ENCODE measurements around the gene CSNK1G2.

The CSNK1G2 gene

GRCh38 chr19:1943661-1944087 lies 2.7 kb downstream of the CSNK1G2 start:
- no peak for DNase-seq (ENCODE audit: low read depth in 1 of 2, low spot score in 1 of 2)

DNA sequence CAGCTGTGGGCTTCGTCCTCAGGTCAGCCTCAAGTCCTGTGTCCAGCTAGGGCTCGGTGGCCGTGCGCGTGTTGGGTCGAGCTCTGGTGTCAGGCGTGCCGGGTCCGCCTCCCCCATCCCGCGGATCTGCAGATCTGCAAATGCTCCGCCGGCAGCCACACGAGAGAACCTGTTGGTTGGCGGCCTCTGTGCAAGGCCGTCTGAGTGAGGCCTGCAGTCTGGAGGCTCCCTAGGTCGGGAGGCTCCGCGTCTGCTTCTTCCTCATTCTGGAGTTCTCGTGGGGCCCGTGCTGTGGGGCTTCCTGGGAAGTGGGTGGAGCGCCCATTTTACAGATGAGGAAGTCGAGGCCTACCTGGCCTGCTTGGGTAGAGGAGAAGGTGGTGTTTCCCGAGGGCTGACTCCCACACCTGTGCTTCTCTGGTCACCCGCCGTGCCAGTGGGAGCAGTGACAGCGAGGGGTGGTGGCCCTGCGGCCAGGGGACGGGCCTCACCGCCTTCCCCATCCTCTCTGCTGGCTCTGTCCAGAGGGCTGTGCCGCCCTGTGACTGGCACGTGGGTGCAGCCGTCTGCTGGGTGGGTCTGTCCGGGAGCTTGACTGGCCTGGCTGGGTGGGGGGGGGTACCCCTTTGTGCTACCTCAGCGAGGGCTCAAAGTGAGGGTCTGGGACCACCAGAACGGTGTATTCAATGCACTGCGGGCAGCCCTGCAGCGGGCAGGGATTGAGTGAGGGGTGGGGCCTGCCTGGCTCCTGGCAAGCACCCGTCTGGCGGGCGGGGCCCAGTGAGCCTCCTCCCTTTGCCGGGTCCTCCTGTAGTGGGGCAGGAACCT lies 3.3 kb downstream of the CSNK1G2 start:
- DNase-seq (ENCODE audit: low read depth in 1 of 2, low spot score in 1 of 2) = no peak

DNA sequence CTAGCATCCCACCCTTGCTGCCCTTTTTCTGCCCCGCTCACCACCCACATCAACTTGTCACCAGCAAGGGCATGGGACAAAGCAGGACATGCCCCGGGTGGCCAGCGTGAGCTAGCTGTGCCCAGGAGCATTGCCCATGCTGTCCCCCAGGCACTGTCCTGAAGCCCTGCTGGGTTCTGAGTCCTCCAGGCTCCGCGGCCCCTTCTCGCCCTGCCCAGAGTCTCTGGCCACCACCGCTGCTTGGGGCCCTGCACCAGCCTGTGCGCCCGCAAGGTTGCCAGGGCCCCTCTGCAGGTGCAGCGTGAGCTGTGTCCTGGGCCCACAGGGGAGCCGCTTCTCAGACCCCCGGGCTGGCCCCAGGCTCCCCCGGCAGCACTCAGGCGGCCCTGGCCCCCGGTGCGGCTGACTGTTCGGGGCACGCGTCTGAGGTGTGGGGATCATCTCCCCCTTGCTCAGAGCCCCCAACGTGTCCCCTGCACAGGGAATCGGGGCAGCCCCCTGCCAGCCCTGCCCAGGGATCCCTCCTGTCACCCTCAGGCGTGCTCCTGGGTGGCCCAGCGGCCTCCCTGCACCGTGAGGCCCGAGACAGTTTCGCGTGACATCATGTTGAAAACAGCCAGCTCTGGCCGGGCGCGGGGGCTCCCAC lies 4.1 kb downstream of the CSNK1G2 start:
- DNase-seq (ENCODE audit: low read depth in 1 of 2, low spot score in 1 of 2) = no peak

- DNase-seq (ENCODE audit: low read depth in 1 of 2, low spot score in 1 of 2) = no peak
Observed at GRCh38 chr19:1945899-1946298, 4.9 kb downstream of the CSNK1G2 start.

DNA sequence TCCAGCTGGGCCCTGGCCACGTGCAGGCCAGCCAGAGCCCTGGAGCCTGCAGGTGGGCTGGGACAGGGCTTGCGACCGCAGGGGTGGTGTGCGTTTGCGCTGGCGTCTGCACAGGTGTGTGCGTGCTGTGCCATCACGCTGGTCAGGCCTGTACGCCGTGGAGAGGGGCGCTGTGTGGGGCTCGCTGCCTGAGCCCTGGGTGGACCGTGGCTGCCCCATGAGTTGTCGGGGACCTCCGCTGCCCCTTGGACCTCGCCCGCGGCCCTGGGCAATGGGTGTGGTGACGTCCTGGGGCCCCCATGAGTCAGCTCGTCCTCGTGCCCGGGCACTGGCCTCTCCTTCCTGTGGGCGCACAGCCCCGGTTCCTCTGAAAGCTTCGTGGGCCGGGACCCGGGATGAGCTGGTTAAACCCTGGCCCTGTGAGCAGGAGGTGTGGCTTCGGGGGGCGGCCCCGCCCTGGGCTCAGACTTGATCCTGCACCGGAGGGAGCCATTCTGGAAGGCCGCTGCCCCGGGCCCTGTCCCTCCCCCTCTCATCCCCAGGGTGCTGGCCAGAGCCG lies 6.8 kb downstream of the CSNK1G2 start:
- no peak for DNase-seq (ENCODE audit: low read depth in 1 of 2, low spot score in 1 of 2)

GRCh38 chr19:1949304-1950101 lies 8.5 kb downstream of the CSNK1G2 start:
- no peak for DNase-seq (ENCODE audit: low read depth in 1 of 2, low spot score in 1 of 2)

- DNase-seq (ENCODE audit: low read depth in 1 of 2, low spot score in 1 of 2) = no peak
Observed at GRCh38 chr19:1950640-1951039, 9.7 kb downstream of the CSNK1G2 start.

DNA sequence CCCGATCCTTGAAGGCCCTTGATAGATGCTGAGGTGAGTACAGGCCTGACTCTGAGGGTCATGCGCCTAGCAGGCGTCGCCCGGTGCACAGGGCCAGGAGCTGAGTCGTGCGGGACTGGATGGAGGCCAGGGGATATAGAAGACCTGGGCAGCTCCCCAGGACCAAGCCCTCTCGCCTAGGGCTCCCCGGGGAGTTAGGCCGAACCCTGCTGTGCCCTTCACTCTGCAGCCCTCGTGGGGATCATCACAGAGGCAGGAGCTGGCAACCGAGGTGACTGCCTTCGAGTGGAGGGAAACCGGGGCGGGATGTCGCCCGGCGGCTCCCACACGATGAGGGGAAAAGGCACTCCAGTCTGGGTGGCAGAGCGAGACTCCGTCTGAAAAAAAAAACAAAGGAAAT lies 11.7 kb downstream of the CSNK1G2 start:
- no peak for DNase-seq (ENCODE audit: low read depth in 1 of 2, low spot score in 1 of 2)

DNA sequence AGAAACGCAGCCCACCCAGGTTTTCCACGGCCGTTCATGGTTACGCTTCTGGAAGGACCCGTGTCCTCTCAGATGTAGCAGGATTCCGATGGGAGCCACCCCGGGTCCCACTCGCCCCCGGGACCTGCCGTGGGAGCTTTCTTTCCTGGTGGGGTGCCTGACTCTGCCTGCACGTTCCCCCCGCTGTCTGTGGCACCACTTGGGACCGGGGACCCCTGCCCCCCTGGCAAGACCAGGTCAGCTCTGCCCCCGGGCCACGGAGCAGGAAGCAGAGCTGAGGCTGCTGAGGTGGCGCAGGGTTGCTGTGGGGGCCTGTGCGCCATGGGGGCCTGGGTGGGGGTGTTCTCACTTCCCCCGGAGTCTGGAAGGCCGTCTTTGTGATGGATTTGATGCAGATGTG lies 12.1 kb downstream of the CSNK1G2 start:
- DNase-seq (ENCODE audit: low read depth in 1 of 2, low spot score in 1 of 2) = no peak

GRCh38 chr19:1953441-1954094 lies 12.6 kb downstream of the CSNK1G2 start:
- no peak for DNase-seq (ENCODE audit: low read depth in 1 of 2, low spot score in 1 of 2)

GRCh38 chr19:1954532-1954933 lies 13.6 kb downstream of the CSNK1G2 start:
- DNase-seq (ENCODE audit: low read depth in 1 of 2, low spot score in 1 of 2) = no peak

GRCh38 chr19:1955171-1956121 lies 14.5 kb downstream of the CSNK1G2 start:
- DNase-seq (ENCODE audit: low read depth in 1 of 2, low spot score in 1 of 2) = no peak

DNA sequence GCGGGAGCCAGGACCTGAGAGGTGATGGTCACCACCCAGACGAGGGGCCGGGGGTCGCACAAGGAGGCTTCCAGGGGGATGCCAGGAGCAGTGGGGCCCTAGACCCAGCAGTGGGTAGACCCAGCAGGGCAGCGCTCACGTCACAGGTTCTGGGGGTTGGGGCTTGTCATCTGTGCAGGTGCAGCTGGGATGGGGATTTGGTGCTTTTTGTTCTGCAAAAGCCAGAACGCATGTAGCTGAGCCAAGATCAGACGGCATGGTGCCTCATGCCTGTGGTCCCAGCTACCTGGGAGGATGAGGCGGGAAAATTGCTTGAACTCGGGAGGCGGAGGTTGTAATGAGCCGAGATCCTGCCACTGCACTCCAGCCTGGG lies 15.1 kb downstream of the CSNK1G2 start:
- DNase-seq (ENCODE audit: low read depth in 1 of 2, low spot score in 1 of 2) = no peak

GRCh38 chr19:1956868-1957492 lies 16.0 kb downstream of the CSNK1G2 start:
- DNase-seq (ENCODE audit: low read depth in 1 of 2, low spot score in 1 of 2) = no peak

GRCh38 chr19:1957562-1958248 lies 16.7 kb downstream of the CSNK1G2 start:
- DNase-seq (ENCODE audit: low read depth in 1 of 2, low spot score in 1 of 2) = no peak

GRCh38 chr19:1959928-1960589 lies 19.1 kb downstream of the CSNK1G2 start:
- DNase-seq (ENCODE audit: low read depth in 1 of 2, low spot score in 1 of 2) = no peak

DNA sequence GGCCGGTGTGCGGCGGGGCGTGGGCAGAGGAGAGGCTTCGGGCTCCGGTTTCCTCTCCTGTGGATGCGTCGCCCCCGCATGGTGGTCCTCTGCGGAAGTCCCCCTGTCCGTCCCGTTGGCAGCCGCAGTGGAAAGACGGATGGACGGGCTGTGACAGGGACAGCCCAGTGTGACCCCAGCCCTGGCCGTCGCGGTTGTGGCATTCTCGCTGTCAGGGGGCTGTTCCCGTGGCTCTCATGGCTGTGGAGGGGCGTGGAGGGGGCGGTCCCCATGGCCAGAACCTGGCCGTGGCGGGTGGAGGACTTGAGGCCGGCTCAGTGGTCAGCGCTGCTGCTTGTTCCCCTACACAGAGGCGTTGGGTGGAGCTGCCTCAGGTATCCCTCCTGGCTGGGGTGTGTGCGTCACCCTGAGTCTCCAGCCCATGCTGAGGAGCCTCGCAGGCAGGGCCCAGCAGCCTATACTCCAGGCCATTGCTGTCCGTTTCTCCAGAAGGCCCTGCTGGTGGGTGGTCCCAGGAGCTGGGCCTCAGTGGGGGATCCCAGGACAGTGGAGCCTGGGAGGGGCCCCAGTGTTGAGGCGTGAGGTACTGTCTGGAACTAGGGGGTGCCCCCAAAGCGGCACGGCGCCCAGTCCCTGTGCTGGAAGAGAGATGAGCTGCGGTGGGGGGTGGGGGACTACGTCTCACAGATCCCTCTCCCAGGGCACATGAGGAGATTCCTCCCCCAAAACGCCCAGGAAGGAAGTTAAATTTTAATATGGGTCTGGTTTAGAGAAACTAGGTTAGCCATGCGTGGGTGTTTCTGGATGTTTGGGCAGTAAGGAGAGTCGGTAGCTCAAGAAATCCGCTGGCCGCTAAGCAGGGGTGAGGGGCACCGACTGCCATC lies 20.3 kb downstream of the CSNK1G2 start:
- no peak for DNase-seq (ENCODE audit: low read depth in 1 of 2, low spot score in 1 of 2)
